GM12878 (cell line): ENCODE results near the gene MAL. TPM values are rescaled to one million over a fixed set of nuclear protein-coding genes. Genes with fewer than 3 reads are reported as not detected.

Experiments
- ATAC-seq: fragments of 200-7000 bp; cut with Tn5 transposase; 3 replicates; pipeline ENCODE4 v1.9.1; 2020; ENCODE audit warnings: mild to moderate bottlenecking, moderate library complexity
- BruUV-seq: library from RNA; stranded (reverse); fragments of 400-500 nt; replicated peaks from 2 replicates; lab custom pipeline; 2021; lab: Mats Ljungman, UMichigan
- CTCF ChIA-PET: fragments of 300-600 bp; sonication (Branson Sonifier 250); formaldehyde crosslinking; extraction: SDS; loops from one replicate; lab custom pipeline; 2021; ENCODE audit warnings: inconsistent platforms; lab: Yijun Ruan, JAX
- POLR2A ChIA-PET: fragments of 350-600 bp; formaldehyde crosslinking; extraction: SDS; loops from one replicate; lab custom pipeline; 2021; ENCODE audit warnings: inconsistent platforms; lab: Charles Lee
- RAD21 ChIA-PET: fragments of 300-600 bp; sonication (Branson Sonifier 250); formaldehyde crosslinking; loops from one replicate; lab custom pipeline; 2023; ENCODE audit warnings: antibody characterized with exemption; ENCODE audit not compliant: unreplicated experiment; lab: Charles Lee
- SMC1A ChIA-PET: fragments of 300-600 bp; sonication (Branson Sonifier 250); formaldehyde crosslinking; loops from one replicate; lab custom pipeline; 2023; ENCODE audit not compliant: unreplicated experiment, uncharacterized antibody; lab: Charles Lee
- DNase-seq: peaks from one replicate; pipeline ENCODE4 v3.0.0-alpha.2; 2011; ENCODE audit warnings: low read depth, low spot score
- FAIRE-seq: peaks from 3 replicates; lab custom pipeline; 2011; peaks lifted over from hg19 to GRCh38; lab: Jason Lieb, UNC
- H2AFZ ChIP-seq: 2 replicates; pipeline ENCODE4 v1.6.0; 2011; ENCODE audit warnings: low read depth, low read length, control low read depth; ENCODE audit not compliant: control insufficient read depth
- H3K27ac ChIP-seq: 2 replicates; pipeline ENCODE4 v1.5.1; 2011; ENCODE audit warnings: control low read depth; ENCODE audit not compliant: control insufficient read depth, insufficient read depth
- H3K27me3 ChIP-seq, 2 experiments: replicated peaks in 1 of 2; 2 replicates each; pipeline versions ENCODE4 v1.6.0 to v1.6.1; 2011; ENCODE audit warnings: low read length in 1 of 2; ENCODE audit not compliant: control insufficient read depth in 2 of 2, insufficient read depth in 2 of 2
- H3K36me3 ChIP-seq, 2 experiments: 2 replicates each; pipeline ENCODE4 v1.5.1; 2011; ENCODE audit warnings: low read length in 1 of 2; ENCODE audit not compliant: control insufficient read depth in 2 of 2, insufficient read depth in 2 of 2
- H3K4me1 ChIP-seq: 2 replicates; pipeline ENCODE4 v1.6.1; 2011; ENCODE audit warnings: mild to moderate bottlenecking, low read length, moderate library complexity, mixed read lengths; ENCODE audit not compliant: control insufficient read depth, insufficient read depth
- H3K4me2 ChIP-seq: 2 replicates; pipeline ENCODE4 v1.6.0; 2011; ENCODE audit warnings: control low read depth; ENCODE audit not compliant: control insufficient read depth, insufficient read depth
- H3K4me3 ChIP-seq: fragments of 200-600 bp; sonication (generic); 2 replicates; pipeline ENCODE4 v1.5.1; 2016
- H3K79me2 ChIP-seq: 2 replicates; pipeline ENCODE4 v1.6.0; 2011; ENCODE audit warnings: low read length; ENCODE audit not compliant: control insufficient read depth, insufficient read depth
- H3K9ac ChIP-seq: 2 replicates; pipeline ENCODE4 v1.8.0; 2011; ENCODE audit warnings: low read length, control low read depth, mixed read lengths; ENCODE audit not compliant: control insufficient read depth, insufficient read depth
- H3K9me3 ChIP-seq: replicated peaks from 3 replicates; pipeline ENCODE4 v1.5.1; 2011; ENCODE audit warnings: mild to moderate bottlenecking, low read length; ENCODE audit not compliant: control insufficient read depth, insufficient read depth
- H4K20me1 ChIP-seq: 2 replicates; pipeline ENCODE4 v1.6.0; 2011; ENCODE audit not compliant: control insufficient read depth, insufficient read depth
- CEBPB ChIP-seq, 2 experiments: fragments of 150-350 bp in 1 of 2; IDR thresholded peaks; 2 replicates each; pipeline ENCODE4 v1.6.1; 2012 to 2014; ENCODE audit warnings: low read depth in 2 of 2, low read length in 2 of 2, borderline replicate concordance in 1 of 2, inconsistent platforms in 1 of 2
- ETV6 ChIP-seq, 2 experiments: fragments of 450-650 bp in 1 of 2; IDR thresholded peaks in 1 of 2; conservative IDR thresholded peaks in 1 of 2; 2 replicates each; pipeline ENCODE4 v1.6.1; 2014; ENCODE audit warnings: antibody characterized with exemption in 1 of 2, borderline replicate concordance in 1 of 2, low read depth in 1 of 2, mild to moderate bottlenecking in 1 of 2, moderate library complexity in 1 of 2
- IRF5 ChIP-seq: fragments of 450-650 bp; IDR thresholded peaks from 2 replicates; pipeline ENCODE4 v1.6.1; 2017; ENCODE audit warnings: borderline replicate concordance
- KLF5 ChIP-seq: fragments of 450-650 bp; IDR thresholded peaks from 2 replicates; pipeline ENCODE4 v1.6.1; 2014; ENCODE audit warnings: mild to moderate bottlenecking; ENCODE audit not compliant: partially characterized antibody
- MAX ChIP-seq: IDR thresholded peaks from 2 replicates; pipeline ENCODE4 v1.6.1; 2012; ENCODE audit warnings: low read depth, low read length, improper control_type of control experiment
- MLLT1 ChIP-seq: fragments of 450-650 bp; IDR thresholded peaks from 2 replicates; pipeline ENCODE4 v1.6.1; 2016; ENCODE audit warnings: mild to moderate bottlenecking
- MTA2 ChIP-seq: fragments of 450-650 bp; IDR thresholded peaks from 2 replicates; pipeline ENCODE4 v1.6.1; 2016; ENCODE audit warnings: low read depth, mild to moderate bottlenecking, moderate library complexity
- MTA3 ChIP-seq: IDR thresholded peaks from 2 replicates; pipeline ENCODE4 v1.6.1; 2012; ENCODE audit warnings: low read length, inconsistent platforms, borderline replicate concordance
- MYB ChIP-seq: fragments of 150-350 bp; IDR thresholded peaks from 2 replicates; pipeline ENCODE4 v1.6.1; 2014; ENCODE audit warnings: mild to moderate bottlenecking, low read depth, low read length, borderline replicate concordance
- NBN ChIP-seq: fragments of 450-650 bp; IDR thresholded peaks from 2 replicates; pipeline ENCODE4 v1.6.1; 2016
- NR2F1 ChIP-seq: fragments of 450-650 bp; conservative IDR thresholded peaks from 2 replicates; pipeline ENCODE4 v1.6.1; 2017; ENCODE audit warnings: mild to moderate bottlenecking
- PAX8 ChIP-seq: fragments of 450-650 bp; IDR thresholded peaks from 2 replicates; pipeline ENCODE4 v1.6.1; 2017; ENCODE audit warnings: mild to moderate bottlenecking, moderate library complexity
- SIN3A ChIP-seq: IDR thresholded peaks from 2 replicates; pipeline ENCODE4 v1.6.1; 2012; ENCODE audit warnings: low read depth, low read length, improper control_type of control experiment
- SIX5 ChIP-seq: IDR thresholded peaks from 2 replicates; pipeline ENCODE4 v1.6.1; 2011; ENCODE audit warnings: mild to moderate bottlenecking, low read depth, low read length, moderate library complexity; ENCODE audit not compliant: severe bottlenecking
- SMC3 ChIP-seq: IDR thresholded peaks from 2 replicates; pipeline ENCODE4 v1.6.1; 2011; ENCODE audit warnings: low read length, improper control_type of control experiment, borderline replicate concordance
- SP1 ChIP-seq: IDR thresholded peaks from one replicate; pipeline ENCODE4 v1.6.1; 2011; ENCODE audit warnings: low read depth, low read length
- SUZ12 ChIP-seq: fragments of 200-600 bp; sonication (generic); IDR thresholded peaks from one replicate; pipeline ENCODE4 v1.6.1; 2018; ENCODE audit warnings: antibody characterized with exemption, mild to moderate bottlenecking; ENCODE audit not compliant: unreplicated experiment
- TBL1XR1 ChIP-seq: IDR thresholded peaks from 2 replicates; pipeline ENCODE4 v1.6.1; 2012; ENCODE audit warnings: low read depth, low read length, improper control_type of control experiment
- TCF12 ChIP-seq: IDR thresholded peaks from 2 replicates; pipeline ENCODE4 v1.6.1; 2011; ENCODE audit warnings: low read depth, mild to moderate bottlenecking, low read length
- WGBS: methylation state at CpG from one replicate; pipeline ENCODE4 v1.1.6; 2016; ENCODE audit warnings: low lambda C conversion rate; ENCODE audit not compliant: insufficient replicate concordance, insufficient coverage; ENCODE audit errors: missing lambda C conversion rate; 5-methylcytosine and 5-hydroxymethylcytosine counted together
- in situ Hi-C: fragments of 300-500 bp; cut with MboI; formaldehyde crosslinking; loops from 9 replicates; pipeline ENCODE4 v1.14.3; 2018; ENCODE audit warnings: mixed read lengths
- intact Hi-C: fragments of 100-400 bp; cut with micrococcal nuclease; formaldehyde crosslinking; loops from one replicate; pipeline ENCODE4 v1.14.2; 2022; ENCODE audit not compliant: unreplicated experiment
- polyA plus RNA-seq, 11 experiments: library from polyadenylated mRNA; depleted of rRNA in 4 of 11; unstranded in 6 of 11; stranded (reverse) in 5 of 11; fragments of >200 nt; fragmentation: Nextera tagmentation in 4 of 11; fragmentation: Illumina TruSeq in 1 of 11; extraction: Ambion mirVana in 4 of 11; extraction: Trizol in 1 of 11; gene quantifications; 1 replicate in 1 of 11; 2 replicates in 10 of 11; pipeline versions ENCODE4 v1.2.1 to v1.2.3, GENCODE V29; 2011 to 2016; ENCODE audit warnings: inconsistent platforms in 2 of 11, missing spikeins in 2 of 11, low read depth in 1 of 11
- total RNA-seq, 4 experiments: library from RNA; depleted of rRNA in 3 of 4; stranded (reverse); fragments of >200 nt in 3 of 4; fragmentation: Illumina TruSeq in 1 of 4; extraction: Trizol in 1 of 4; gene quantifications; 2 replicates each; pipeline versions ENCODE4 v1.2.1 to v1.2.3, GENCODE V29; 2013 to 2021

Gene MAL
- total and polyA plus RNA-seq, 10 of the 15 experiments (the other 5 are each of a cell fraction or from before 2014, with no cell fraction given), result 1.3 to 4.5 (median 1.7) TPM

GRCh38 chr2:95032341-95032740 is 6.8 kb downstream of the MAL start (continued):
- TF ChIP-seq SP1 (no peak), MLLT1 (no peak), SUZ12 (no peak), TBL1XR1 (no peak)

- no peaks in the 10 kb centered on the region for H3K36me3 ChIP-seq
- H3K27me3 ChIP-seq, result no peaks in the 10 kb centered on the region
- ChIA-PET SMC1A (interaction anchor here (0.6 to 1.5 kb wide), 3 partner anchors 11 to 205 kb away, joined by 3 to 5 read pairs (median 4); no protein-coding TSS in a partner anchor), POLR2A (no interaction called here), CTCF (interaction anchor here (1.0 to 3.1 kb wide), 4 partner anchors 10 to 46 kb away, joined by 3 to 19 read pairs (median 6); no protein-coding TSS in a partner anchor), RAD21 (interaction anchor here (1.2 to 2.2 kb wide), 3 partner anchors 10 to 45 kb away, joined by 3 to 7 read pairs (median 3); no protein-coding TSS in a partner anchor)
- H2AFZ ChIP-seq, result no peak overlapping the region
- H3K9ac ChIP-seq, result no peak overlapping the region
- TF ChIP-seq MTA3, result no peak
- TF ChIP-seq NBN, result no peak
- no peak for TF ChIP-seq IRF5
- TF ChIP-seq MAX, result no peak
- TF ChIP-seq SIN3A, result no peak
- no peak for TF ChIP-seq CEBPB (IDR thresholded peaks at IDR 0.05; ENCODE audit: borderline replicate concordance in 1 of 2, low read depth in 2 of 2, low read length in 2 of 2)
- no peak for TF ChIP-seq TCF12
- no peak for TF ChIP-seq KLF5
- no peak for TF ChIP-seq SMC3
- TF ChIP-seq MYB, result no peak
- no peak for TF ChIP-seq NR2F1
- TF ChIP-seq ETV6 (conservative IDR thresholded peaks at IDR 0.05 in 1 of 2, IDR thresholded peaks at IDR 0.05 in 1 of 2; ENCODE audit: borderline replicate concordance in 1 of 2, low read depth in 1 of 2), result no peak
- TF ChIP-seq PAX8, result no peak
- no peak for TF ChIP-seq MTA2
- TF ChIP-seq SIX5, result no peak
- intact Hi-C loops, result no loop called here
- no peak overlapping the region for H3K27ac ChIP-seq
- H4K20me1 ChIP-seq, result no peaks in the 10 kb centered on the region
- H3K4me1 ChIP-seq, result peaks cover 7% of the 10 kb centered on the region
- no peak overlapping the region for H3K4me3 ChIP-seq
- FAIRE-seq (no peak), DNase-seq (no peak), ATAC-seq (no peak)
- no peaks in the 10 kb centered on the region for H3K79me2 ChIP-seq
- WGBS, result 64% methylated on average over 11 of the region's 16 CpGs
- no TSS peak for BruUV-seq
- in situ Hi-C loops, result no loop called here
- no peaks in the 10 kb centered on the region for H3K9me3 ChIP-seq
- H3K4me2 ChIP-seq, result no peak overlapping the region
Observed at GRCh38 chr2:95032868-95033603, 7.5 kb downstream of the MAL start.
